ENCODE results near the gene NRP1. TPM values are rescaled to one million over a fixed set of nuclear protein-coding genes. Genes with fewer than 3 reads are reported as not detected.

The NRP1 gene
- total and polyA plus RNA-seq, 4 donors, result 14.6 to 55.6 (median 37.8) TPM

- DNase-seq (ENCODE audit: low spot score), result no peak
- no peaks in the 10 kb centered on the region for H3K27me3 ChIP-seq (ENCODE audit: control insufficient read depth in 4 of 4, insufficient read depth in 4 of 4, low read length in 3 of 4)
- H3K27ac ChIP-seq (ENCODE audit: low read depth in 1 of 2, low read length in 2 of 2), result peak overlapping the region; percentile 72 to 92
- TF ChIP-seq RXRA (IDR thresholded peaks at IDR 0.05), result peak; percentile 50 to 56
- TF ChIP-seq YY1 (IDR thresholded peaks at IDR 0.05), result peak; percentile 24
- TF ChIP-seq FOXA1 (IDR thresholded peaks at IDR 0.05), result no peak
- TF ChIP-seq FOXA2 (IDR thresholded peaks at IDR 0.05), result no peak
- no peak for TF ChIP-seq HNF4G (IDR thresholded peaks at IDR 0.05)
- TF ChIP-seq ATF3 (IDR thresholded peaks at IDR 0.05), result peak; percentile 39
- no peak for TF ChIP-seq NR2F2 (IDR thresholded peaks at IDR 0.05)
- no peak for TF ChIP-seq SP1 (IDR thresholded peaks at IDR 0.05)
- TF ChIP-seq MAX (IDR thresholded peaks at IDR 0.05), result peak; percentile 28
- no peak for TF ChIP-seq REST (IDR thresholded peaks at IDR 0.05)
- TF ChIP-seq TAF1 (conservative IDR thresholded peaks at IDR 0.05), result no peak
- TF ChIP-seq EGR1 (IDR thresholded peaks at IDR 0.05; ENCODE audit: low read depth in 2 of 2), result no peak
- TF ChIP-seq JUND (IDR thresholded peaks at IDR 0.05), result no peak
- peak; percentile 0 for TF ChIP-seq ZBTB33 (IDR thresholded peaks at IDR 0.05)
- TF ChIP-seq CTCF (IDR thresholded peaks at IDR 0.05; ENCODE audit: low read depth, low read length, missing input control), result no peak
- peak in 1 of 2 donors; percentile 4 for TF ChIP-seq RAD21 (IDR thresholded peaks at IDR 0.05)
- peak; percentile 23 to 49 for TF ChIP-seq HNF4A (conservative IDR thresholded peaks at IDR 0.05)
- no peak for TF ChIP-seq GABPA (IDR thresholded peaks at IDR 0.05 in 1 of 2, conservative IDR thresholded peaks at IDR 0.05 in 1 of 2)
- H3K36me3 ChIP-seq (ENCODE audit: control insufficient read depth in 4 of 4, insufficient read depth in 3 of 4, low read depth in 1 of 4, low read length in 3 of 4), result peaks cover 0 to 4% (median 0%) of the 10 kb centered on the region in 4 donors
- H3K9me3 ChIP-seq (ENCODE audit: control insufficient read depth in 4 of 4, low read length in 3 of 4), result no peaks in the 10 kb centered on the region
- no peak overlapping the region for H3K9ac ChIP-seq (ENCODE audit: low read depth in 1 of 2, low read length in 2 of 2)
- peak overlapping the region in 1 of 3 donors; percentile 27 for H3K4me3 ChIP-seq (ENCODE audit: low read depth in 1 of 3, low read length in 3 of 3)
- peaks cover 9 to 42% (median 40%) of the 10 kb centered on the region in 4 donors for H3K4me1 ChIP-seq (ENCODE audit: control insufficient read depth in 4 of 4, insufficient read depth in 4 of 4, low read length in 3 of 4)
- 30% methylated on average over 6 of the region's 6 CpGs for WGBS
These were observed 140.6 kb downstream of the NRP1 start for GRCh38 chr10:33193701-33194521.
